K562 (cell line): Measurements from ENCODE around the gene CCDC174. TPM values are rescaled to one million over a fixed set of nuclear protein-coding genes. Genes with fewer than 3 reads are reported as not detected.
"Not testable (repeated sequence)": the region's sequence is repeated elsewhere in the genome, so short reads cannot be mapped to it uniquely, and the experiment has no call there.

Experiments
- ATAC-seq: fragments of 200-7000 bp; cut with Tn5 transposase; 3 replicates; pipeline ENCODE4 v1.9.1; 2020; ENCODE audit warnings: moderate library complexity
- BruUV-seq: library from RNA; stranded (reverse); fragments of 400-500 nt; replicated peaks from 2 replicates; lab custom pipeline; 2021; lab: Mats Ljungman, UMichigan
- CTCF ChIA-PET: fragments of 300-600 bp; formaldehyde crosslinking; extraction: SDS; loops from one replicate; lab custom pipeline; 2021; ENCODE audit warnings: low intra/inter-chr PET ratio; lab: Yijun Ruan, JAX
- POLR2A ChIA-PET: fragments of 300-600, 350-650 bp; sonication (Branson Sonifier 250); formaldehyde crosslinking; extraction: SDS; loops from one replicate; lab custom pipeline; 2021; ENCODE audit warnings: antibody characterized with exemption, inconsistent platforms; lab: Yijun Ruan, JAX
- DNase-seq, 4 experiments: peaks; one replicate each; pipeline versions ENCODE4 v3.0.0 to v3.0.0-alpha.2; 2011 to 2018; ENCODE audit warnings: low spot score in 3 of 4, mixed read lengths in 3 of 4; ENCODE audit errors: extremely low read depth in 1 of 4
- FAIRE-seq: peaks from 2 replicates; lab custom pipeline; 2011; peaks lifted over from hg19 to GRCh38; lab: Jason Lieb, UNC
- H2AFZ ChIP-seq: 2 replicates; pipeline ENCODE4 v1.6.0; 2011; ENCODE audit warnings: low read depth, low read length, control low read depth, inconsistent platforms
- H3K27ac ChIP-seq: fragments of 200-600 bp; 3 replicates; pipeline ENCODE4 v1.8.0; 2011; ENCODE audit warnings: low read depth, mild to moderate bottlenecking, control low read depth, inconsistent platforms, low read length, moderate library complexity, mixed read lengths; ENCODE audit errors: extremely low read depth
- H3K27me3 ChIP-seq, 2 experiments: fragments of 300-600 bp in 1 of 2; 2 replicates in 1 of 2; 3 replicates in 1 of 2; pipeline versions ENCODE4 v1.6.0 to v1.8.0; 2011; ENCODE audit warnings: inconsistent platforms in 2 of 2, low read length in 2 of 2, mild to moderate bottlenecking in 1 of 2, mixed read lengths in 1 of 2, moderate library complexity in 1 of 2; ENCODE audit not compliant: control insufficient read depth in 2 of 2, insufficient read depth in 2 of 2
- H3K36me3 ChIP-seq: fragments of 300-600 bp; 3 replicates; pipeline ENCODE4 v1.8.0; 2011; ENCODE audit warnings: mild to moderate bottlenecking, low read length, inconsistent platforms; ENCODE audit not compliant: control insufficient read depth, insufficient read depth
- H3K4me1 ChIP-seq, 2 experiments: fragments of 200-600 bp in 1 of 2; replicated peaks in 1 of 2; 2 replicates in 1 of 2; 3 replicates in 1 of 2; pipeline versions ENCODE4 v1.5.1 to v1.8.0; 2011; ENCODE audit warnings: inconsistent platforms in 2 of 2, low read length in 2 of 2, mild to moderate bottlenecking in 1 of 2, mixed read lengths in 1 of 2, moderate library complexity in 1 of 2; ENCODE audit not compliant: control insufficient read depth in 2 of 2, insufficient read depth in 2 of 2
- H3K4me2 ChIP-seq: 2 replicates; pipeline ENCODE4 v1.6.1; 2011; ENCODE audit warnings: low read length, control low read depth, inconsistent platforms, mixed read lengths; ENCODE audit not compliant: insufficient read depth
- H3K4me3 ChIP-seq: fragments of 200-600 bp; sonication (generic), shearing (Covaris generic); 2 replicates; pipeline ENCODE4 v1.5.1; 2016; ENCODE audit warnings: control low read depth, inconsistent platforms
- H3K79me2 ChIP-seq: fragments of 200-600 bp; 3 replicates; pipeline ENCODE4 v1.8.0; 2011; ENCODE audit warnings: low read length, inconsistent platforms; ENCODE audit not compliant: control insufficient read depth, insufficient read depth
- H3K9ac ChIP-seq, 2 experiments: 2 replicates each; pipeline versions ENCODE4 v1.6.0 to v1.6.1; 2011; ENCODE audit warnings: low read depth in 2 of 2, low read length in 2 of 2, control low read depth in 1 of 2, inconsistent platforms in 1 of 2, mild to moderate bottlenecking in 1 of 2, mixed read lengths in 1 of 2; ENCODE audit not compliant: insufficient read depth in 1 of 2
- H3K9me1 ChIP-seq: one replicate; pipeline ENCODE4 v1.6.0; 2011; ENCODE audit warnings: inconsistent platforms, mild to moderate bottlenecking, low read length, moderate library complexity; ENCODE audit not compliant: control insufficient read depth, insufficient read depth
- H3K9me3 ChIP-seq: replicated peaks from 2 replicates; pipeline ENCODE4 v1.5.1; 2011; ENCODE audit warnings: low read depth, low read length, inconsistent platforms; ENCODE audit not compliant: control insufficient read depth, insufficient read depth
- H4K20me1 ChIP-seq: replicated peaks from 2 replicates; pipeline ENCODE4 v1.6.1; 2011; ENCODE audit warnings: low read length, inconsistent platforms, mixed read lengths; ENCODE audit not compliant: control insufficient read depth, insufficient read depth
- BCOR ChIP-seq: fragments of 450-650 bp; IDR thresholded peaks from 2 replicates; pipeline ENCODE4 v1.6.1; 2016
- CHD4 ChIP-seq: fragments of 200-600 bp; sonication (generic); IDR thresholded peaks from 3 replicates; pipeline ENCODE4 v1.6.1; 2012; ENCODE audit warnings: low read depth, mild to moderate bottlenecking, mixed read lengths, low read length, inconsistent platforms; ENCODE audit not compliant: insufficient read depth, insufficient replicate concordance, poor library complexity, severe bottlenecking
- E2F1 ChIP-seq: sonication (generic); formaldehyde crosslinking; IDR thresholded peaks from 2 replicates; pipeline ENCODE4 v1.8.1; 2023; ENCODE audit warnings: mild to moderate bottlenecking, missing genetic modification reagents, moderate library complexity
- KDM1A ChIP-seq, 2 experiments: fragments of 450-650 bp; IDR thresholded peaks; 2 replicates each; pipeline ENCODE4 v1.6.1; 2016; ENCODE audit warnings: mild to moderate bottlenecking in 2 of 2
- NFYB ChIP-seq: IDR thresholded peaks from 2 replicates; pipeline ENCODE4 v1.6.1; 2011; ENCODE audit warnings: mild to moderate bottlenecking, moderate library complexity; ENCODE audit not compliant: insufficient read length; ENCODE audit errors: extremely low read depth
- RBM25 ChIP-seq: fragments of 200-400 bp; formaldehyde crosslinking; IDR thresholded peaks from 2 replicates; pipeline ENCODE4 v1.6.1; 2018; ENCODE audit warnings: low read length, low read depth, moderate library complexity; ENCODE audit not compliant: severe bottlenecking
- RFX1 ChIP-seq: fragments of 450-650 bp; IDR thresholded peaks from 2 replicates; pipeline ENCODE4 v1.6.1; 2016; ENCODE audit warnings: mild to moderate bottlenecking, moderate library complexity
- SAFB ChIP-seq: fragments of 200-400 bp; formaldehyde crosslinking; IDR thresholded peaks from 2 replicates; pipeline ENCODE4 v1.6.1; 2017; ENCODE audit warnings: low read depth, low read length, borderline replicate concordance
- SMARCA5 ChIP-seq: fragments of 450-650 bp; IDR thresholded peaks from 2 replicates; pipeline ENCODE4 v1.6.1; 2016
- TAF15 ChIP-seq: fragments of 200-400 bp; formaldehyde crosslinking; IDR thresholded peaks from 2 replicates; pipeline ENCODE4 v1.6.1; 2017; ENCODE audit warnings: mild to moderate bottlenecking, low read depth, low read length, moderate library complexity
- ZC3H11A ChIP-seq: IDR thresholded peaks from 2 replicates; pipeline ENCODE4 v1.6.1; 2012; ENCODE audit warnings: low read depth, low read length, improper control_type of control experiment
- ZNF24 ChIP-seq: fragments of 450-650 bp; IDR thresholded peaks from 2 replicates; pipeline ENCODE4 v1.6.1; 2016
- ZNF512 ChIP-seq: IDR thresholded peaks from 2 replicates; pipeline ENCODE4 v1.6.1; 2016; ENCODE audit warnings: missing genetic modification characterization, missing compliant biosample characterization
- WGBS: fragments of 100-300 bp; shearing (Covaris generic); methylation state at CpG from one replicate; pipeline ENCODE4 v1.1.6; 2016; ENCODE audit warnings: low coverage, mixed read lengths; ENCODE audit not compliant: insufficient coverage; ENCODE audit errors: missing lambda C conversion rate; 5-methylcytosine and 5-hydroxymethylcytosine counted together
- in situ Hi-C: fragments of 300-500 bp; cut with MboI; formaldehyde crosslinking; loops from 4 replicates; pipeline ENCODE4 v1.15.0; 2018; ENCODE audit warnings: inconsistent platforms, mixed read lengths
- intact Hi-C: fragments of 100-400 bp; cut with micrococcal nuclease; formaldehyde crosslinking; loops from 2 replicates; pipeline ENCODE4 v1.14.2; 2022
- polyA plus RNA-seq, 8 experiments: library from polyadenylated mRNA; depleted of rRNA in 4 of 8; stranded (reverse) in 5 of 8; unstranded in 3 of 8; fragments of >200 nt; fragmentation: Nextera tagmentation in 2 of 8; fragmentation: Illumina TruSeq in 1 of 8; extraction: Ambion mirVana in 2 of 8; extraction: Trizol in 1 of 8; gene quantifications; 2 replicates each; pipeline versions ENCODE4 v1.2.1 to v1.2.3, GENCODE V29; 2011 to 2014; ENCODE audit warnings: inconsistent platforms in 1 of 8, missing spikeins in 1 of 8
- total RNA-seq, 7 experiments: library from RNA; depleted of rRNA in 6 of 7; stranded (reverse); fragments of >200 nt in 6 of 7; fragmentation: Illumina TruSeq in 2 of 7; extraction: Trizol in 2 of 7; gene quantifications; 2 replicates each; pipeline versions ENCODE4 v1.2.1 to v1.2.3, GENCODE V29; 2011 to 2021; ENCODE audit warnings: low replicate concordance in 1 of 7

CCDC174 gene
- total and polyA plus RNA-seq, 9 of the 15 experiments (the other 6 are each of a cell fraction or from before 2014, with no cell fraction given) = 7.4 to 41.0 (median 28.5) TPM

- peak; percentile 42; the same call in 1 of the 2 replicates for TF ChIP-seq SMARCA5
- TF ChIP-seq BCOR = peak; percentile 76
- TF ChIP-seq KDM1A (IDR thresholded peaks at IDR 0.05) = peak; percentile 48 to 49; a peak in 1 of 4 replicates
- TF ChIP-seq ZNF24 = 0 out of 2 replicates have a peak, but pooled peaks have one; percentile 37
- TF ChIP-seq CHD4 = peak; percentile 51
- TF ChIP-seq RBM25 = peak; percentile 29
- H3K9me1 ChIP-seq, H3K36me3 ChIP-seq, H3K79me2 ChIP-seq, H3K9me3 ChIP-seq, H3K4me3 ChIP-seq, in situ Hi-C loops, H3K4me2 ChIP-seq, DNase-seq, CTCF ChIA-PET, FAIRE-seq, H2AFZ ChIP-seq, H3K4me1 ChIP-seq, intact Hi-C loops, H4K20me1 ChIP-seq, H3K27ac ChIP-seq, BruUV-seq, ATAC-seq, H3K9ac ChIP-seq: not testable (repeated sequence)
- WGBS = 20% methylated on average over 2 of the region's 3 CpGs
- POLR2A ChIA-PET = interaction anchor here (0.8 to 1.1 kb wide), 3 partner anchors 9 to 180 kb away, joined by 3 read pairs; no protein-coding TSS in a partner anchor
- peaks cover 5 to 27% of the 10 kb centered on the region in 2 experiments; a peak in 4 of 5 replicates for H3K27me3 ChIP-seq
Observed at GRCh38 chr3:14609058-14609457, 42.5 kb upstream of the CCDC174 start.

- Histone ChIP-seq H3K36me3 (no peaks in the 10 kb centered on the region), H3K4me2 (no peak overlapping the region), H3K9me3 (no peaks in the 10 kb centered on the region), H3K9ac (no peak overlapping the region), H3K27ac (no peak overlapping the region), H3K27me3 (peaks cover 5 to 27% of the 10 kb centered on the region in 2 experiments; a peak in 4 of 5 replicates), H3K4me3 (no peak overlapping the region), H3K4me1 (no peaks in the 10 kb centered on the region), H4K20me1 (no peaks in the 10 kb centered on the region), H3K9me1 (no peaks in the 10 kb centered on the region), H3K79me2 (no peaks in the 10 kb centered on the region), H2AFZ (no peak overlapping the region)
- no peak for ATAC-seq
- 6% methylated on average over 4 of the region's 4 CpGs for WGBS
- CTCF ChIA-PET = no interaction called here
- intact Hi-C loops = no loop called here
- no TSS peak for BruUV-seq
- POLR2A ChIA-PET = interaction anchor here (0.8 to 1.1 kb wide), 4 partner anchors 9 to 179 kb away, joined by 3 read pairs; no protein-coding TSS in a partner anchor
- DNase-seq = no peak
- no peak for FAIRE-seq
- in situ Hi-C loops = no loop called here
- TF ChIP-seq E2F1 (CRISPR knock-in tag) (no peak), SAFB (no peak), NFYB (no peak), ZNF512 (tag) (no peak), ZC3H11A (no peak), TAF15 (no peak), RFX1 (no peak)
Observed at GRCh38 chr3:14609506-14609905, 42.1 kb upstream of the CCDC174 start.
